ENCODE data around the gene SCN1B.
"Not testable (repeated sequence)": the region's sequence is repeated elsewhere in the genome, so short reads cannot be mapped to it uniquely, and the experiment has no call there.

The SCN1B gene

DNA sequence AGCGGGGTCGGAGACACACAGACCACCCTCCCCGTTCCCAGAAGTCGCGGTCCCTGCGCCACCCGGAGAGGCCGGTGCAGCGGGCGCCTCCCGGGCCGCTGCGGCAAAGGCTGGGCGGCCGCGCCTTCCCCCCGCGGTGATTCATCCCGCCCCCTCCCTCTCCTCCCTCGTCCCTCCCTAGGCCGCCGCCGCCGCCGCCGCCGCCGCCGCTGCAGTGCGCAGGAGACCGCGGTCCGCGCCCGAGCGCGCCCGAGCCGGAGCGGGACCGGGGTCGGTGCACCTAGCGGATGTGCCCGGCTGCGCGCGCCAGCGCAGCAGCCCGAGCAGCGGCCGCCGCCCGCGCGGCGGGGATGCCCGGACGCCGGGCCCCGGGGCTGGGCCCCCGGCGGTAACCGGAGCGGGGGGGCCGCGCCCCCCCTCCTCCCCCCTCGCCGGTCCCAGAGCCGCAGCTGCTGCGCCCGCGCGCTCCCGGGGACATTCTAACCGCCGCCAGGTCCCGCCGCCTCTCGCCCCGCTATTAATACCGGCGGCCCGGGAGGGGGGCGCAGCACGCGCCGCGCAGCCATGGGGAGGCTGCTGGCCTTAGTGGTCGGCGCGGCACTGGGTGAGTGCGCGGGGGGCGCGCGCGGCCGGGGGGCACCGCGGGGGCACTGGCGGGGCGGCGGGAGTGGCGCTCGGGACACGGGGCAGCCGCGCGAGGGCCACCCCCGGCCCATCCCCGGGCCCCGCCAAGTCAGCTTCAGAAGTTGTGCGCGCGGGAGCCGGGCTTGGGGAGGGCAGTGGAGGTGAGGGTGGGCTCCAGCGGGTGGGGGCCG, at the start of gene SCN1B:
Gene SCN1B (plus strand): TSS at position 214 of the 815 bp plus-strand sequence. CDS start 351 bp downstream, at position 565.
- peak in 1 of 2 experiments; percentile 27 for DNase-seq

DNA sequence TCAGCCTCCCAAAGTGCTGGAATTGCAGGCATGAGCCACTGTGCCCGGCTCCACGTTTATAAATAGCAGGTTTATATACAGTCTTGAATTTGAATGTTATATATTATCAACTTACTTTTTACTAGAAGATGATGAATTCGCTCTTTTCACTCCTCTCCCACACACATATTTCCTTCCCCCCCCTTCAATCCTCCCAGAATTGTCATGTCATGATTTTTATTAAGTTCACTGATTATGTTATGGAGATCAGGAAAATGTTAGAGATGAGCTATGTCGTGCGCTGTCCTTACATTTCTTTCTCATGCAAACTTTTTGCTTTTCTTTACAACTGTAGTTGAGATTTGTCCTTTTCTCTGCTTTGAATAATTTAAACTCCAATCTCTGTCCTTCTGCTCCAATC, 48.0 kb upstream of the SCN1B start:
- DNase-seq = no peak

DNA sequence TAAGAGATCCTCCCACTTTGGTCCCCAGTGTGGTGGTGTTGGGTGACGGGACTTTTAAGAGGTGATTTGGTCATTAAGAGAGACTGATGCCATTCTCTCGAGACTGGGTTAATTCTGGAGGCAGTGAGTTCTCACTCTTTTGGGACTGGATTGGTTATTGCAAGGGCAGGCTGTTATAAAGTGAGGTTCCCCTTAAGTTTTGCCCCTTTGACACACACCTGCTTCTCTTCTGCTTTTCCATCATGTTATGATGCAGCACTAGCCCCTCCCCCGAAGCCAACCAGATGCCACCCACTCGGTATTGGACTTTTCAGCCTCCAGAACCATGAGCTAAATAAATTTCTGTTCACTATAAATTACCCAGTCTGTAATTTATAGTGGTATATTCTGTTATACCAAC, 46.5 kb upstream of the SCN1B start:
- no peak for DNase-seq

DNA sequence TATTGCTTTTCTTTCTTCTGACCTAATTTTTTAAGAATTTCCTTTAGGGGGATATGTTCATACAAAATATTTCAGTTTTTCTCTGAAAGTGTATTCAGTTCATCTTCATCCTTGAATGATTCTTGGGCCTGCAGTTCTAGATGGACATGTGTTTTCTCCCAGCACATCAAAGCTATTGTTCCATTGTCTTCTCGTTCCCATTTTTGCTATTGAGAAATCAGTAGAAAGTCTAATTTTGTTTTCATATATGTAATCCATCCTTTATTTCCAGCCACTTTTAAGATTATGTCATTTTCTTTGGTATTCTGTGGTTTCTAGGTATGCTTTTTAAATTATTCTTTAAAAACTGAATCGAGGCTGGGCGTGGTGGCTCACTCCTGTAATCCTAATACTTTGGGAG, 46.0 kb upstream of the SCN1B start:
- DNase-seq = no peak

DNA sequence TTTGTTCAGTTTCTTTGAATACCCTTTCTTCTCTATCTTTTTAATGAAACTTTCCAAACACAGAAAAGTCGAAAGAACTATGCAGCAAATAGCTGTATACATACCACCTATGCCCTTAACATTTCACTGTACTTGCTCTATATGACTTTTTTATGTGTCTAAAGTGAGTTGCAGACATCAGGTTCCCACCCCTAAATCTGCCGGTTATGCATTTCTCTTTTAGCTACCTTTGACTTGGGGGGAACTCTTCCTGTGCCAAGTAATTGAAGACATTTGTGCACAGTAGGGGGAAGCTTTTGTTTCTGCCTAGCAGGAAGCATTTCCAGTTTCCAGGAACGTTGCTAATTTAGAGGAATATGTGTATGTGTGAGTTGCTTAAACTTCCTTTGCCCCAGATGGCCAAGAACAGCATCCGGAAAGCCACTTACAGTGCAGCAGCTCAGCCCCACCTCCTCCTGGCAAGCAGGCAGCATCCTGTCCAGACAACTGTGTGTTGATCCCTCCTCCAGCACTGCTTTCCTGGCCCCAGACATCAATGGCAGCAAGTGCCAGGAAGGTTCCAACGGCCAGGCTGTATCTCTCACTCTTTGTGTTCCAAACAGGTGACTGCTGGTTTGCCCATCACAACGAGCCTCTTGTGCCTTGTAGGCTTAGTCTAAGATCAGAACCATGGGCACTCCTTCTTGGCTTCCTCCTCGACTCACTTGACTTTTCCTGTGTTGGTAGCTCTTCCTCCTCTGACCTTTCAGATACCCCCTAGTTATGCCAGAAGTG, 44.8 kb upstream of the SCN1B start:
- DNase-seq = no peak

DNA sequence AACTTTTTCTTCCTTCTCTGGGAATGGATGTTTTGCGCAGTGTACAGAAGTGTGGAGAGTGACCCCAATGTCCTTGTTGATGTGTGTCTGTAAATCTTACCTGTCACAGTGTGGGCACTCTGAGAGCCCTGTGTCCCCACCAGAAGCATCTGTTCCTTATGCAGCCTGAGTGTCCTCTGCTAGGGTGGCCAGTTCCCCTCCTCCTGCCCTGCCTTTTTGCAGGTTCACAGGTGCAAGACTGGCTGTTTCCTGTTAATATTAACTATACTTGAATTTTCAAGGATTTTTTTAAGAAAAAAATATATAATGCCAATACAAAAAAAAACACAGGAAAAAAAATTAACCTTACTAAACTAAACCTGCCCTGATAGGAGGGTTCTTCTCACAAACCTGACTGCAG, 42.2 kb upstream of the SCN1B start:
- DNase-seq = no peak

DNA sequence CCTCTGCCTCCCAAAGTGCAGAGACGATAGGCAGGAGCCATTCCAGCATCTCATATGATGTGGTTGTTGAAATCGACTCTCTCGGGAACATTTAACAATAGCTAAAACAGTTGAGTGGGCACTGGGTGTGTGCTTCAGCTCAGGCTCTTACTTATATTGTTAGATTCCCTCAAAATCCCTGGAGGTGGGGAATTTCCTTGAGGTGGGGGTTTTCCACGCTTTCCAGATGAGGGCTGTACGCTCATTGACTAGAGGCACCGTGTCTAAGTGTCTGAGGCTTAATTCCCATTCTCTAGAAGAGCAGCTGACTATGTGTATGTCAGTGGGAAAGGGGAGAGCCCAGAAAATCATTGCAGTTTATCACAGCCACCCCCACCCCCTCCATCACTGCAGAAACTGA, 41.0 kb upstream of the SCN1B start:
- no peak for DNase-seq

DNA sequence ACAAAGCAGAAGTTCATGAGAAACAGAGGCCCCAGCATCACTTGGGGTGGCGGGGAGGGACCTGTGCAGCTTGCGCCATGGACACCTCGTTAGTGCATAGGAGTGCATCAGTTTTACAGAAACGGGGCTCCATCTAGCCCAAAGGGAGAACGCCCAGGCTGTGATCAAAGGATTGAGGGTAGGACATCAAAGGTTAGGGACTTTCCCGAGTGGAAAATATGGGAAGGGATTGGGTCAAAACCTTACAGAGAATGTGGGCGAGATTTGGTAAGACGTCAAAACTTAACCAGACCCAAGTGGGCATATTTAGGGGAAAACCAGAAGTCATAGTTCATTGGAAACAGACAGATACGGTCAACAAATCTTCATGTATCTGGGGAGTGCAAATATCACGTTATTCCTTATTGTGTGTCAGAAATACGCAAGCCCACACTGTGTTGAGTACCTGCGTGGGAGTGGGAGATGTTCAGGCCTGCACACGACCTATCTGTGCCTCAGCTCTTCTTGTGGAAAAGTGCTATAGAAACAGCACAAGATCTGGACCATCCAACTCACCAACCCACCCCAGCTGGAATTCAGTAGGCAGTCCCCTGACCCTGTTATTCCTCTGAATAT, 39.6 kb upstream of the SCN1B start:
- DNase-seq = no peak

DNA sequence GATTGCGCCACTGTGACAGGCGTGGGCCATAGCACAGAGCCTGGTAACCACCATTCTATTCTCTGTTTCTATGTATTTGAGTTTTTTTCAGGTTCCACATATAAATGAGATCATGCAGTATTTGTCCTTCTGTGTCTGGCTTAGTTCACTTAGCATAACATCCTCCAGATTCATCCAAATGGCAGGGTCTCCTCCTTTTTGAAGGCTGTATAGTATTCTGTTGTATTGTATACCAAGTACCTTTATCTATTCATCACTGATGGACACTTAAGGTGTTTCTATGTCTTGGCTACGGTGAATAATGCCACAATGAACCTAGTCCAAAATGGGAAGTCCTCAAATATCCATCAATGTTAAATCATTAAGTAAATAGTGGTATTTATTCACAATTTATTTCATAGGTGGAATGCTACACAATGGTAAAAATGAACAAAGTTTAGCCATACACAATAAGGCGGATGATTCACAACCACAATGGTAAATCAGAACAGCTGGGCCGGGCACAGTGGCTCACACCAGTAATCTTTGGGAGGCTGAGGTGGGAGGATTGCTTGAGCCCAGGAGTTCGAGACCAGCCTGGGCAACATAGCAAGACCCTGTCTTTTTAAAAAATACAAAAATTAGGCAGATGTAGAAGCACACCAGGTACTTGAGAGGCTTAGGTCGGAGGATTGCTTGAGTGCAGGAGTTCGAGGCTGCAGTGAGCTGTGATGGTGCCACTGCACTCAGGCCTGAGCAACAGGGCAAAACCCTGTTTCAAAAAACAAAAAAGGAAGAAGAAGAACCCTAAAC, 38.5 kb upstream of the SCN1B start:
- DNase-seq = no peak

DNA sequence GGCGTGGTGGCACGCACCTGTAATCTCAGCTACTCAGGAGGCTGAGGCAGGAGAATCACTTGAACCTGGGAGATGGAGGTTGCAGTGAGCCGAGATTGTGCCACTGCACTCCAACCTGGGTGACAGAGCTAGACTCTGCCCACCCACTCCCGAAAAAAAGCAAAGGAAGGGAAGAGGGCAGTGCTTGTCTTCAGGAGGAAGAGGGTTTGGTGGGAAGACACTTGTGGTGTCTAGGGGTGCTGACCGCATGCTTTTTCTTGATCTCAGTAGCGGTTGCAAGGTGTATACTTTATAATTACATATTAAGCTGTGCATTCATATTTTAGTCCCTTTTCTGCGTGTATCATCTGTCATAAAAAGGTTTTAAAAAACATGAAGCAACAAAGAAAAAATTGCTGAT, 37.7 kb upstream of the SCN1B start:
- not testable (repeated sequence) for DNase-seq

DNA sequence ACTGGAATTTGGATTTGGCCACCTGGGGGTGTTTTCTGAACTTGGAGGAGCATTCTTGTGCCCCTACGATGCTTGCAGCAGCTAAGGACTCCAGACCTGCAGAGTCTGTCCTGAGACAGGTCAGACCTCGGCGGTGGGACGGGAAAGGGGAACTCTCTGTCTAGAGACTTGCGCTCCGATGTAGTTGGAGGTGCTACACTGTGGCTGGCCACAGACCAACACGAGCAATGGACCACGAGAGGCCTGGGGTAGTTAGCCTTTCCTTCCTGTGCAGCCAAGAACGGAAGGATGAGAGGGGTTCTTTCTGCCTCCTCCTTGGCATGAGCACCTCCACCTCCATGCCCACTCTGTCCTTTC, 36.0 kb upstream of the SCN1B start:
- DNase-seq = no peak

DNA sequence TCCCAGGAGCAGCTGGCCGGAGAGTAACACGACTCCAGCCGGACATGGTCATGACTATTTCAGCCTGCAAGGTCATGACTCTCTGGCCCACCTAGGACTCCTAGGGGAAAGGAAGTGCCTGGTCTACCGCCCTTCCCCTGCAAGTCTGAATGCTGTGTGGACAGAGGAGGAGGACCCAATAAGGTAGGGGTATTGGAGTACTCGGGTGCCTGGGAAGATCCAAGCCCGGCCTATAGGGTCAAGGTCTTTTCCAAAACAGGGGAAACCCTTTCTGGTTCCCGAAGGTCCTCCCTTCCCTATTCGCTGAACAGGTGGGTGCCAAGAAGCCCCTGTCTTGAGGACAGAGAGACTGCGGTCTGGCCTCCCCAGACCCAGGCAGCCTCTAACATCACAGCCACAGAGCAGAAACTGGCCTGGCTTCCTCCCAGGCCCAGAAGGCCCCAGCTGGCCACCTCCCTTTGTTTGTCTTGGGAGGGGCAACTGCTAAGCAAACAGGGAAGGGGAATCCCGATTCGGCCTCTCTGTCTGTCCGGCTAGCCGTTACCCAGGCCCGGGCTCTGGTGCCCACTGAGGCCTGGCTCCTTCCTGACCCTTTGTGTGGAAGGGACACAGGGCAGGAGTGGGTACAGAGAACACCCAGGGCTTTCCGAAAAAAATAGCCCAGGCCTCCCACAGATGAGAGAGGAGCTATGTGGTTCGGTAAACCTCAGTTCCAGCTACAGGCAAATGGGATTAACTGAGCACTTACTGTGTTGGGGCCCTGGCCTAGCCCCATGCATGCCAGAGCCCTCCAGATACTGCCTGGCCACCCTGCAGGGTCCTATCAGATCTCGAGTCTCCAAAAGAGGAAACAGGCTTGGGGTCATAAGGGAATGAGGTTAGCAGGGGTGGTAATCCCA, 35.4 kb upstream of the SCN1B start:
- DNase-seq = no peak

DNA sequence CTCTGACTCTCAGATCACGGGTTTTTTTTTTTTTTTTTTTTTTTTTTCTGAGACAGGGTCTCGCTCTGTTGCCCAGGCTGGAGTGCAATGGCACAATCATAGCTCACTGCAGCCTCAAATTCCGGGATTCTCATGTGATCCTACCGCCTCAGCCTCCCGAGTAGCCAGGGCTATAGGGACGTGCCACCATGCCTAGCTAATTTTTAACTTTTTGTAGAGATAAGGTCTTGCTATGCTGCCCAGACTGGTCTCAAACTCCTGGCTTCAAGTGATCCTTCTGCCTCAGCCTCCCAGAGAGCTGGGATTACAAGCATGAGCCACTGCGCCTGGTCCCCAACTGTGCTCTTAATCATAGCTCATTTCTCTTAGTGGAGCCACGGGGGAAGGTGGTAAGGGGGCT, 34.7 kb upstream of the SCN1B start:
- no peak for DNase-seq

DNA sequence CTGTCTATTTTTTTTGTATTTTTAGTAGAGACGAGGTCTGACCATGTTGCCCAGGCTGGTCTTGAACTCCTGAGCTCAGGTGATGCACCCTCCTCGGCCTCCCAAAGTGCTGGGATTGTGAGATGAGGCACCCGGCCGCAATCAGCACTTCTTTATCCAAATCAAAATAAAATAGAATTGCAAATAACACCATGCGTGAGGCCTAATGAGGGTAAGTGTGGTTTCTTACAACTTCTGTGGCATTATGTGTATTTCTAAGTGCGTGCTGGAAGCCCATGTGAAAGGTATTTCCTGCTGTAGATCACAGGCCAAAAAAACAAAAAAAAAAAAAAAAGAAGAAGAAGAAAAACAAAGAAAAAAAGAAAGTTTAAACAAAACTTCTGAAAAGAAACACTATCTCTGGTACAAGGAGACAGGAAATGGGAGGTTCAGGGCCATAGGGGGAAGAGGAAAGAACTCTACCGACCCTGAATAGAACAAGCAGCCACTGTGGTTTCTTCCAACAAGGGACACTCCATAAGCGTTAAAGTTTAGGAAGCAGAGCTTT, 33.1 kb upstream of the SCN1B start:
- no peak for DNase-seq

DNA sequence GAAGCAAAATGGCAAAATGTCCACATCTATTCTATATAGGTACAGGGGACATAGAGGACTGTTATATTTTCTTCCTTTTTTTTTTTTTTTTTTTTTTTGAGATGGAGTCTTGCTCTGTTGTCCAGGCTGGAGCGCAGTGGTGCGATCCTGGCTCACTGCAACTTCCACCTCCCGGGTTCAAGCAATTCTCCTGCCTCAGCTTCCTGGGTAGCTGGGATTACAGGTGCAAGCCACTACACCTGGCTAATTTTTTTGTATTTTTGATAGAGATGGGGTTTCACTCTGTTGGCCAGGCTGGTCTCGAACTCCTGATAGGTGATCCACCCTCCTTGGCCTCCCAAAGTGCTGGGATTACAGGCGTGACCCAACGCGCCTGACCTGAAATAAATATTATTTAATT, 32.0 kb upstream of the SCN1B start:
- DNase-seq = not testable (repeated sequence)

DNA sequence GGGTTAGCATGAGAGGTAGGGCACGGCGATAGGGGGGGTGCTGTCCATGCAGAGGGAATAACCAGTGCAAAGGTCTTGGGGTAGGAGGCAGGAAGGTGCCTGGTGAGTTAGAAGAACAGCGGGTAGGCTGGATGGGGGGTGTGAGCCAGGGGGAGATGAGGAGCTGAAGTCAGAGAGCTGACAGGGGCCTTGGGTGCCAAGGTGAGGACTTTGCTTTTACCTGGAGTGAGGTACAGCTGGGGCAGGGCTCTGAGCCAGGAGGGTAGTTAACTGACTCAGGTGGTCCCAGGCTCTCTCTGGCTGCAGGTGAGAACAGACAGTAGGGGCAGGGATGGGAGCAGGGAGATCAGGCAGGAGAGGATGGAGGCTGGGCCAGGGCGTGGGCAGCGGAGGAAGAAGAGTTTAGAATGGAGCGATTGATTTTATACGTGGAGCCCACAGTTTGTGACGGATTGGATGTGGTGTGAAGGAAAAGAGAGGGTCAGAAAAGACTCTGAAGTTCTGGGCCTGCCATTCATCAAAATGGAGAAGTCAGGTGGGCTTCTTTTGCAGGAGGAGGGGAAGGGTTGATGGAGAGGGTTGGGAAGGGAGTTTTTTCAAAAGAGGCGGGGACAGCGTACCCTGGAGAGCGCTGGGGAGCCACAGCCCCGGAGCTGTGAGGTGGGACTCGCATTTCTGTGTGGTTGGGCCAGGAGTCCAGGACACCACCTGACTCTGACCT, 31.3 kb upstream of the SCN1B start:
- no peak for DNase-seq

DNA sequence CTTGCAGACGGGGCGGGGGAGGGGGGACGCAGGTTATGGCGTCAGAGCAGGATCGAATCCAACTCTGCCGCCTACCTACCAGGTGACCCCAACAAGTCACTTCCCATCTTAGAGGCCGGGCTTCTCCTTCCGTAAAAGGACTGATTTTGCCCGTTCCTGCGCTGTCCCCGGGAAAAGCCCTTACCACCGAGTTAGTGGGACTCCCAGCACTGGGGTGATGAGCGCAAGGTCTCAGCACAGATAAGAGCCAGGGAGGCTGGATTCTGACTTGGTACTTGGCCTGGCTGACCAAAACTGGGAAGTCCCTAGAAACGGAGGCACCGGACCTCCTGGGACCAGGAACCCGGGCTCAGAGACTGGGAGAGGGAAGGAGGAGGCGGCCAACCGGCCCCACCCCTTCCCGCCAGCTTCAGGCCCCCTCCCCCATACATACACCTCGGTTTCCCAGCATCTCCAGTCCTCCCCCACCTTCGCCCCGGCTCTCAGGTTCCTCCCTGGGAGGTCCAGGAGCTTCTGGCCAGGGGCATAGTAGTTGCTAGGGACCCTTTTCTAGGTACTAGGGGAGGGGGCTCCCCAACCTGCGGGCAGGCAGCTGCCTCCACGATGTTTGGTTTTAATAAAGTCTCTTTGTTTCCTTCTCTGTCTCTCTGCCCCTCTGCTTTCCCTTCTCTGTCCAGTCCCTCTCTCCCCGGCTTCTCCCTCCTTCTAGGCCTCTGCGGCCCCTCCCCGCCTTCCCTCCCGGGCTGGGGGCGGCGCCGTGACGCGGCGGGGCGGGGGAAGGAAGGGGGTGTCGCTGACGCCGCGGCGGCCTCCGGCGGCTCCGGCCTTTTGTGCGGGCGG, 30.6 kb upstream of the SCN1B start, which contains the start of gene GRAMD1A:
Gene GRAMD1A (plus strand): TSS at position 826 of the 840 bp plus-strand sequence. CDS start 156 bp downstream, outside the sequence.
- DNase-seq = peak; percentile 36 to 61

DNA sequence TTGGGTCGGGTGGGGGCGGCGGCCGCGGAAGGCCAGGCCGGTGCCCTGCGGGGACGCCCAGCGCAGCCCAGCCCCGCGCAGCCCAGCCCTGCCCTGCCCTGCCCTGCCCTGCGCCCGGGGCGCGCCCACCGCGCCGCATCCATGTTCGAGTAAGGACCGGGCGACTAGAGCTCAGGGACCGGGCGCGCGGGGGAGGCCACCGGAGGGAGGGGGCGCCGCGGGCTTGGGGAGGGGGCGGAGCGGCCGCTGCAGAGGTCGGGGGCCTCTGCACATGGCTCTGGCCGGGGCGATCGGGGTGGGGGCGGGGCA, 30.0 kb upstream of the SCN1B start:
- no peak for DNase-seq

DNA sequence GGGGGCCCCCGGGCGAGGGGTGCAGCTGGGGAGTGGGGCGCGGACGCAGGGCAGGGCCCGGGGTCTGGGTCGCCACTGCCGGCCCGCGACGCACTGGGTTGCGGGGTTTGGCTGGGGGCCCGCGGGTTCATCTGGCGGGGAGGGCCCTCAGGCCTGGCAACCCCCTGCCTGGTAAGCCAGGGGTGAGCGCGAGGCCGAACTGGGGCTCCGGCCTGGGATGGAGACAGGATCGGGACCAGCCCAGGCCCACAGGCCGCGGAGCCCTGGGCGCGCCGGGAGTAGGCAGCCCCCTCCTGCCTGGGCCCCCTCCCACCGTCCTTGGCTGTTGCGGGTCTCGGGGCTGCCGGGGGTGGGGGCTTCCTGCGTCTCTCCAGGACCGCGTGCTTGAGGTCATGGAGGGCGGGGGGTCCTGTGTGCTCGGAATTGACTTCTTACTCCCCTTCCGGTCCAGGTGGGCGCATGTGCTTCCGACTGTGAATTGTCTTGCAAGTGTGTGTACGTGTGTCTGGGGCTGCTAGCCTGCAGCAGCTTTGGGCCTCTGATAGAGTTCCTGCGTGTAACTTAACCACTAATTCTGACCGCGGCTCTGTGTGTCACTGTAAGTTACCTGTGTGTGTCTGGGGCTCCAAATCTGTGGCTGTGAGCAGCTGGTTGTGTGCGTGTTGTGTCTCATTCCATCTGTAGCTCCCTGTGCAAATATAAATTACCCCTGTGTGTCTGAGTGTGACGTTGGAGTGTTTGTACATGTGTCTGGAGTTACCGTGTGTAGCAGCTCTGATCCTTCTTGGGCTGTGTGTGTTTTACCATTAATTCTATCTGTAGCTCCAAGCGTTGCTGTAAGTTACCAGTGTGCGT, 29.4 kb upstream of the SCN1B start:
- no peak for DNase-seq

Measured in SW 1271 (cell line).